PFSK-1 (cell line): ENCODE data around the gene FUT8.

Source experiments
- POLR2AphosphoS5 ChIP-seq: IDR thresholded peaks from 2 replicates; pipeline ENCODE4 v1.6.1; 2012; ENCODE audit warnings: low read depth, mild to moderate bottlenecking, control low read depth, low read length, moderate library complexity
- SIN3A ChIP-seq: IDR thresholded peaks from 2 replicates; pipeline ENCODE4 v1.6.1; 2012; ENCODE audit warnings: mild to moderate bottlenecking, low read length, moderate library complexity, borderline replicate concordance; ENCODE audit not compliant: insufficient read depth
- TAF1 ChIP-seq: IDR thresholded peaks from 2 replicates; pipeline ENCODE4 v1.6.1; 2012; ENCODE audit warnings: low read length, control low read depth, borderline replicate concordance; ENCODE audit not compliant: insufficient read depth
- TF ChIP-seq, protein P1 (sequence below), 2 experiments: IDR thresholded peaks; 2 replicates each; pipeline versions ENCODE4 v1.6.1 to v1.8.0; 2011 to 2012; ENCODE audit warnings: low read depth in 2 of 2, low read length in 2 of 2, control low read depth in 1 of 2, inconsistent platforms in 1 of 2, mild to moderate bottlenecking in 1 of 2, moderate library complexity in 1 of 2; ENCODE audit not compliant: insufficient read depth in 1 of 2

GRCh38 chr14:65622703-65623102, 210.2 kb downstream of the FUT8 start:
- TF ChIP-seq POLR2AphosphoS5 (no peak), SIN3A (no peak), TAF1 (no peak)
- TF ChIP-seq, protein P1, sequence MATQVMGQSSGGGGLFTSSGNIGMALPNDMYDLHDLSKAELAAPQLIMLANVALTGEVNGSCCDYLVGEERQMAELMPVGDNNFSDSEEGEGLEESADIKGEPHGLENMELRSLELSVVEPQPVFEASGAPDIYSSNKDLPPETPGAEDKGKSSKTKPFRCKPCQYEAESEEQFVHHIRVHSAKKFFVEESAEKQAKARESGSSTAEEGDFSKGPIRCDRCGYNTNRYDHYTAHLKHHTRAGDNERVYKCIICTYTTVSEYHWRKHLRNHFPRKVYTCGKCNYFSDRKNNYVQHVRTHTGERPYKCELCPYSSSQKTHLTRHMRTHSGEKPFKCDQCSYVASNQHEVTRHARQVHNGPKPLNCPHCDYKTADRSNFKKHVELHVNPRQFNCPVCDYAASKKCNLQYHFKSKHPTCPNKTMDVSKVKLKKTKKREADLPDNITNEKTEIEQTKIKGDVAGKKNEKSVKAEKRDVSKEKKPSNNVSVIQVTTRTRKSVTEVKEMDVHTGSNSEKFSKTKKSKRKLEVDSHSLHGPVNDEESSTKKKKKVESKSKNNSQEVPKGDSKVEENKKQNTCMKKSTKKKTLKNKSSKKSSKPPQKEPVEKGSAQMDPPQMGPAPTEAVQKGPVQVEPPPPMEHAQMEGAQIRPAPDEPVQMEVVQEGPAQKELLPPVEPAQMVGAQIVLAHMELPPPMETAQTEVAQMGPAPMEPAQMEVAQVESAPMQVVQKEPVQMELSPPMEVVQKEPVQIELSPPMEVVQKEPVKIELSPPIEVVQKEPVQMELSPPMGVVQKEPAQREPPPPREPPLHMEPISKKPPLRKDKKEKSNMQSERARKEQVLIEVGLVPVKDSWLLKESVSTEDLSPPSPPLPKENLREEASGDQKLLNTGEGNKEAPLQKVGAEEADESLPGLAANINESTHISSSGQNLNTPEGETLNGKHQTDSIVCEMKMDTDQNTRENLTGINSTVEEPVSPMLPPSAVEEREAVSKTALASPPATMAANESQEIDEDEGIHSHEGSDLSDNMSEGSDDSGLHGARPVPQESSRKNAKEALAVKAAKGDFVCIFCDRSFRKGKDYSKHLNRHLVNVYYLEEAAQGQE (IDR thresholded peaks at IDR 0.05; ENCODE audit: insufficient read depth in 1 of 2, low read depth in 2 of 2, low read length in 2 of 2): no peak
